MCF 10A (cell line): ENCODE results near the gene PPDPF. TPM values are rescaled to one million over a fixed set of nuclear protein-coding genes. Genes with fewer than 3 reads are reported as not detected.

Source experiments
- BruUV-seq: library from RNA; stranded (reverse); fragments of 400-500 nt; replicated peaks from 2 replicates; lab custom pipeline; 2021; lab: Mats Ljungman, UMichigan
- CTCF ChIA-PET: fragments of 300-600 bp; sonication (Branson Sonifier 250); formaldehyde crosslinking; extraction: SDS; loops from one replicate; lab custom pipeline; 2021; ENCODE audit warnings: antibody characterized with exemption, inconsistent platforms; lab: Yijun Ruan, JAX
- POLR2A ChIA-PET: fragments of 300-600, 350-650 bp; sonication (Branson Sonifier 250); formaldehyde crosslinking; extraction: SDS; loops from one replicate; lab custom pipeline; 2020; ENCODE audit warnings: antibody characterized with exemption, inconsistent platforms; lab: Yijun Ruan, JAX
- DNase-seq: peaks from one replicate; pipeline ENCODE4 v3.0.0-alpha.2; 2018; ENCODE audit not compliant: unreplicated experiment
- H3K27ac Mint-ChIP-seq: one replicate; pipeline ENCODE4 v1.8.0; 2022; ENCODE audit warnings: mild to moderate bottlenecking, low read depth, mixed read lengths; ENCODE audit not compliant: unreplicated experiment
- H3K27me3 Mint-ChIP-seq: one replicate; pipeline ENCODE4 v1.8.0; 2022; ENCODE audit warnings: mixed read lengths; ENCODE audit not compliant: insufficient read depth, unreplicated experiment
- H3K36me3 Mint-ChIP-seq: one replicate; pipeline ENCODE4 v1.8.0; 2022; ENCODE audit warnings: mild to moderate bottlenecking, moderate library complexity, mixed read lengths; ENCODE audit not compliant: insufficient read depth, unreplicated experiment
- H3K4me1 Mint-ChIP-seq: one replicate; pipeline ENCODE4 v1.8.0; 2022; ENCODE audit warnings: mixed read lengths; ENCODE audit not compliant: insufficient read depth, unreplicated experiment
- H3K4me3 Mint-ChIP-seq: one replicate; pipeline ENCODE4 v1.8.0; 2022; ENCODE audit warnings: mild to moderate bottlenecking, moderate library complexity, mixed read lengths; ENCODE audit not compliant: unreplicated experiment
- H3K9me3 Mint-ChIP-seq: one replicate; pipeline ENCODE4 v1.8.0; 2022; ENCODE audit warnings: mixed read lengths; ENCODE audit not compliant: unreplicated experiment
- CTCF ChIP-seq: fragments of 200-600 bp; IDR thresholded peaks from one replicate; pipeline ENCODE4 v1.8.0; 2022; ENCODE audit warnings: antibody characterized with exemption, mild to moderate bottlenecking; ENCODE audit not compliant: unreplicated experiment
- intact Hi-C: fragments of 100-400 bp; cut with micrococcal nuclease; formaldehyde crosslinking; loops from 2 replicates; pipeline ENCODE4 v1.14.1; 2022
- total RNA-seq: library from RNA; stranded (reverse); gene quantifications from 2 replicates; pipeline ENCODE4 v1.2.3, GENCODE V29; 2022

Gene PPDPF
- total RNA-seq, 1 experiment from 2014 or later, result 315 TPM

GRCh38 chr20:63536241-63536977, 15.8 kb downstream of the PPDPF start:
- Mint-ChIP-seq H3K27me3 (no peaks in the 10 kb centered on the region), H3K36me3 (no peaks in the 10 kb centered on the region), H3K4me3 (peak overlapping the region; percentile 73), H3K4me1 (peaks cover 21% of the 10 kb centered on the region), H3K27ac (no peak overlapping the region), H3K9me3 (no peaks in the 10 kb centered on the region)
- ChIA-PET CTCF (interaction anchor here (0.5 to 2.7 kb wide), 11 partner anchors 14 to 539 kb away, joined by 3 to 20 read pairs (median 4); partner anchors contain the start of genes PPDPF and YTHDF1), POLR2A (interaction anchor here (0.6 to 11.8 kb wide), 14 partner anchors 9 to 444 kb away, joined by 3 to 124 read pairs (median 14); partner anchors contain the start of genes ARFRP1, GMEB2, PPDPF and PRPF6)
- TF ChIP-seq CTCF, result no peak
- DNase-seq, result peak; percentile 41
- intact Hi-C loops, result loop anchor here (2.0 to 10.0 kb wide), 4 partner anchors 108 to 421 kb away; partner anchors contain the start of genes TNFRSF6B, TPD52L2 and UCKL1
- no TSS peak for BruUV-seq

- Mint-ChIP-seq H3K27ac (peak within 1 kb of the TSS; percentile 92), H3K36me3 (no peaks in the 10 kb centered on the region), H3K4me3 (peak within 1 kb of the TSS; percentile 73), H3K9me3 (no peaks in the 10 kb centered on the region), H3K4me1 (peaks cover 17% of the 10 kb centered on the region), H3K27me3 (no peaks in the 10 kb centered on the region)
- ChIA-PET POLR2A (interaction anchor here (0.6 to 11.8 kb wide), 22 partner anchors 10 to 444 kb away, joined by 3 to 124 read pairs (median 7); partner anchors contain the start of genes ARFRP1, HELZ2, PPDPF and PRPF6), CTCF (interaction anchor here (0.5 to 3.0 kb wide), 33 partner anchors 10 to 611 kb away, joined by 3 to 24 read pairs (median 4); partner anchors contain the start of genes DIDO1, HELZ2, PPDPF and UCKL1)
- DNase-seq, result peak; percentile 75
- no peak for TF ChIP-seq CTCF
- intact Hi-C loops, result loop anchor here (2.0 to 10.0 kb wide), 4 partner anchors 108 to 420 kb away; partner anchors contain the start of genes TNFRSF6B, TPD52L2 and UCKL1
- no TSS peak for BruUV-seq
Measured at GRCh38 chr20:63536997-63537524, 16.5 kb downstream of the PPDPF start, which contains the start of gene PTK6. PTK6 (minus strand) TSS chr20:63537376; CDS start chr20:63537314, 62 bp downstream.

- peak; percentile 95 for TF ChIP-seq CTCF
- peak overlapping the region; percentile 92 for H3K27ac Mint-ChIP-seq
Measured at GRCh38 chr20:63537525-63538203, 17.1 kb downstream of the PPDPF start.

More at GRCh38 chr20:63537525-63538203, 17.1 kb downstream of the PPDPF start:
- no peaks in the 10 kb centered on the region for H3K27me3 Mint-ChIP-seq
- H3K4me3 Mint-ChIP-seq, result peak overlapping the region; percentile 73
- ChIA-PET POLR2A (interaction anchor here (0.6 to 11.8 kb wide), 27 partner anchors 10 to 443 kb away, joined by 3 to 124 read pairs (median 5); partner anchors contain the start of genes ARFRP1, HELZ2, PPDPF and PRPF6), CTCF (interaction anchor here (0.5 to 3.0 kb wide), 39 partner anchors 9 to 611 kb away, joined by 3 to 24 read pairs (median 4); partner anchors contain the start of genes DIDO1, HELZ2, PPDPF and PRPF6)
- BruUV-seq, result no TSS peak
- intact Hi-C loops, result loop anchor here (1.0 to 10.0 kb wide), 5 partner anchors 107 to 437 kb away; partner anchors contain the start of genes TNFRSF6B, TPD52L2 and UCKL1
- peak; percentile 99 for DNase-seq
- peaks cover 14% of the 10 kb centered on the region for H3K4me1 Mint-ChIP-seq
- no peaks in the 10 kb centered on the region for H3K36me3 Mint-ChIP-seq
- no peaks in the 10 kb centered on the region for H3K9me3 Mint-ChIP-seq
